ENCODE results near the gene PTGDR2.

DNA sequence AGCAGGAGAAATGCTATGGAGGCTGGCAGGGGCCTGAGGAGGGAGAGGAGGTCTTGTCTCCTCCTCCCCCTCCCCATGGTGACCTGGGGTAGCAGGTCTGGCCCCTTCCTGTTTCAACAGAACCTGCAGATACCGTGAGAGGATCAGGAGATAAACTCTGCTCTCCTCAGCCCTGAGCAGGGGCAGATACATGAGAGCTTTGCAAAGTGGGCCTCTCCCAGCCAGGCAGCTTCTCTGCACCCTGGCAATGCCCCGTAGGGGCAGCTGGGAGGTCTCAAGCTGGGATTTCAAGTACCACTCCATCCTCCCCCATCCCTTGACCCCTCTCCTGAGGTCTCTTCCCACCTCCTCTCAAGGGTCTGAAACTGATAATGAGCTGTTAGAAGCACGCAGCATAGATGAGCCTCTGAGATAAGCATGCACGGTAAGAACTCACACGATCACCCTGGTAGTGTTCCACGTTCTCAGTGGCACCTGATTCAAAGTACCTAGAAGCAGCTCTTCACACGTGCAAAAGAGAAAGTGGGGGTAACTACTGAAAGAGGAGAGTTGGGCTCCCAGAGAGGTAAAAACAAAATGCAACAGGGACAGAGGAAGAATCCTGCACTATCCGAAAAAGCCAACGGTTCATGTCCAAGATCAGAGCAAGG lies 18.8 kb downstream of the PTGDR2 start:
- TF ChIP-seq CTCF (IDR thresholded peaks at IDR 0.05) (no peak), POLR2A (IDR thresholded peaks at IDR 0.05) (no peak)

Measured in esophagus squamous epithelium (tissue), 4 donors.